Measurements from ENCODE around the gene CCNY. TPM values are rescaled to one million over a fixed set of nuclear protein-coding genes. Genes with fewer than 3 reads are reported as not detected.

CCNY gene
- total RNA-seq, 2 experiments from 2014 or later, result 42.2 to 48.8 TPM

DNA sequence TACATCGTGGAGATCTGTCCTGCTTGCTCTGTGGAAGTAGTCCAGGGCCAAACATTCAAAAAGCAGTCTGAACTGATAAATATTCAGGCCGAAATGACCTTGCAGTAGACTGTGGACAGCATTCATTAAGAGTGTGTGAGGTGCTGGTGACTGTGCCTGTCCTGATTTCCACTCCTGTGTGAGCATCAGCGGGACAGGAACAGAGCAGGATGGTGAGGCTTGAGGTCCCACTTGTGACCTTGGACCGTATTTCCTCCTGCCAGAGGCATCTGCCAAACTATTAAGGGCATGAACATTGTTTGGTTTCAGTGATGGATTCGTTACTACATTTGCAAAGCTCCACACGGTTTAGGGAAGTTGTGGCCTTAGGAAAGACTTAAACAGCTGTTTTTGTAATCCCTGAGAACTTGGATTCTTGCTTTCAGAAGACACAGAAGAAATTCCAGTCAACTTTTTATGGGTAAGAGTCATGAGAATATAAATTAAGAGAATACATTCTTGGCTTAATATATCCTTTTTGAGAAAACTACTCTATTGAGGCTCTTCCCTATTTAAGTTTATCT is 32.8 kb downstream of the CCNY start:
- ChIA-PET CTCF (interaction anchor here (0.8 to 1.7 kb wide), 2 partner anchors 10 to 11 kb away, joined by 3 to 6 read pairs; no protein-coding TSS in a partner anchor), POLR2A (no interaction called here)
- Mint-ChIP-seq H3K9me3 (no peaks in the 10 kb centered on the region), H3K27ac (no peak overlapping the region), H3K27me3 (no peaks in the 10 kb centered on the region), H3K4me3 (no peak overlapping the region), H3K4me1 (ENCODE audit: low read depth) (peaks cover 65% of the 10 kb centered on the region), H3K36me3 (ENCODE audit: low read depth) (peaks cover 3% of the 10 kb centered on the region)
- DNase-seq, result no peak
- no peak for ATAC-seq
- intact Hi-C loops (cut with micrococcal nuclease), result no loop called here
- TF ChIP-seq, protein P1, sequence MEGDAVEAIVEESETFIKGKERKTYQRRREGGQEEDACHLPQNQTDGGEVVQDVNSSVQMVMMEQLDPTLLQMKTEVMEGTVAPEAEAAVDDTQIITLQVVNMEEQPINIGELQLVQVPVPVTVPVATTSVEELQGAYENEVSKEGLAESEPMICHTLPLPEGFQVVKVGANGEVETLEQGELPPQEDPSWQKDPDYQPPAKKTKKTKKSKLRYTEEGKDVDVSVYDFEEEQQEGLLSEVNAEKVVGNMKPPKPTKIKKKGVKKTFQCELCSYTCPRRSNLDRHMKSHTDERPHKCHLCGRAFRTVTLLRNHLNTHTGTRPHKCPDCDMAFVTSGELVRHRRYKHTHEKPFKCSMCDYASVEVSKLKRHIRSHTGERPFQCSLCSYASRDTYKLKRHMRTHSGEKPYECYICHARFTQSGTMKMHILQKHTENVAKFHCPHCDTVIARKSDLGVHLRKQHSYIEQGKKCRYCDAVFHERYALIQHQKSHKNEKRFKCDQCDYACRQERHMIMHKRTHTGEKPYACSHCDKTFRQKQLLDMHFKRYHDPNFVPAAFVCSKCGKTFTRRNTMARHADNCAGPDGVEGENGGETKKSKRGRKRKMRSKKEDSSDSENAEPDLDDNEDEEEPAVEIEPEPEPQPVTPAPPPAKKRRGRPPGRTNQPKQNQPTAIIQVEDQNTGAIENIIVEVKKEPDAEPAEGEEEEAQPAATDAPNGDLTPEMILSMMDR (IDR thresholded peaks at IDR 0.05), result no peak

DNA sequence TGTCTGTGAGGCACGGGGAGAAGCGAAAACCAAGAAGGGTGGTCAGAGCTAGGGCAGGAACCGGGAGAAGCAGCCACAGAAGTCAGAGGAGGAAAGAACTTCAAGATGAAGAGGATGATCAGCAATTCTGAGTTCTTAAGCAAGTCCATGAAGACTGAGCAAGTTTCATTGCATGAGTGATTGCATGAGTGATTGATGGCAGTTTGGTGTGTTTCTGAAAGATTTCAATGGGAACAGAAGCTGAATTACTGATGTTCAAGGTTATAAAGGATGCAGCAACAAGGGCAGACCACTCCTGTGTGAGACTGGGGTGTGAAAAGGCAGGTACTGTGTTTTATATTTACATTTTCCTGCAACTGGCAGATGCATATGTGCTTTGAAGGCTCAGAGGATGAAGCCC is 35.4 kb downstream of the CCNY start:
- ATAC-seq, result no peak
- H3K4me3 Mint-ChIP-seq, result no peak overlapping the region
- H3K27ac Mint-ChIP-seq, result no peak overlapping the region
- no peaks in the 10 kb centered on the region for H3K9me3 Mint-ChIP-seq
- H3K4me1 Mint-ChIP-seq (ENCODE audit: low read depth), result peaks cover 68% of the 10 kb centered on the region
- H3K36me3 Mint-ChIP-seq (ENCODE audit: low read depth), result peaks cover 3% of the 10 kb centered on the region
- intact Hi-C loops (cut with micrococcal nuclease), result no loop called here
- ChIA-PET POLR2A (interaction anchor here (0.9 kb wide), 1 partner anchor 15 kb away, joined by 3 read pairs; no protein-coding TSS in a partner anchor), CTCF (interaction anchor here (0.8 kb wide), 1 partner anchor 15 kb away, joined by 3 read pairs; no protein-coding TSS in a partner anchor)
- TF ChIP-seq, protein P1 (IDR thresholded peaks at IDR 0.05), result no peak
- H3K27me3 Mint-ChIP-seq, result no peaks in the 10 kb centered on the region
- DNase-seq, result no peak

DNA sequence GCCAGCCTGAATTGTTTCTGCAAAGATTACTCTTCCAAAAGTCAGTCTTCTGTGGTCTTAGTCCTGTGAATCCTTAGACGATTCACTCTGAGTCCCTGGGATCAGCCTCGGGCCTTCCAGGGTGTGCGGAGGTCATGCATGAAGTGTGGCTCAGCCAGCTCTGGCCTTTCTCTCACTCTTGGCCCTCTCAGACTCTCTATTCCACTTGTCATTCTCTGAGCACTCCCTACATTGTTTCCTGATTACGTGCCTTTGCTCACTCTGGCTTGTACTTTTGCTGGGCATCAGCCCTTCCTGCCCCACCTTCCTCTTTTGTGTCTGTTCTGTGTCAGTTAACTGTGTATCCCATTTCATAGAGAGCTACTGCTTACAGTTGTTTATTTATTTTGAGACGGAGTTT is 36.0 kb downstream of the CCNY start:
- peaks cover 72% of the 10 kb centered on the region for H3K4me1 Mint-ChIP-seq (ENCODE audit: low read depth)
- CTCF ChIA-PET, result no interaction called here

DNA sequence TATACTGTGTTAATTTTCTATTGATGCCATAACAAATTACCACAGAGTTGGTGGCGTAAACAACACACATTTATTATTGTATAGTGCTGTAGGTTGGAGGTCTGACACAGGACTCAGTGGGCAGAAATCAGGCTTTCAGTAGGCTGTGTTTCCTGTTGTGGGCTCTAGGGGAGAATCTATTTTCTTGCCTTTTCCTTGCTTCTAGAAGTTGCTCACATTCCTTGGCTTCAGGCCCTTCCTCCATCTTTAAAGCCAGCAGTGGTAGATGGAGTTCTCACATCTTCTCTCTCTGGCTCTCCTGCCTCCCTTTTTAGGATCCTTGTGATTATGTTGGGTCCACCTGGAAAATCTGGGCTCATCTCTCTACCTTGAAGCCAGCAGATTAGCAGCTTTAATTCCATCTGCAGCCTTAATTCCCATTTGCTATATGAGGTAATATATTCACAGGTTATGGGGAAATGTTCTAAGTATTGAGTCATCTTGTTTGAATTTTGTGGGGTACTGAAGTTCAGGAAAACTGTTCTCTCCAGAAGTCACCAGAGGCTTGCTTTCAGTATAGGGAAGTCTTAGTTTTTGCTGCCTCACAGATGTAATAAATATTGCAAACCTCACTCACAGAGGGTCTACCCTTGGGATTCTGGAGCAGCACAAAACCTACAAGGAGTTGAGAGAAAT is 38.9 kb downstream of the CCNY start:
- ChIA-PET CTCF (no interaction called here), POLR2A (no interaction called here)
- Mint-ChIP-seq H3K4me1 (ENCODE audit: low read depth) (peaks cover 80% of the 10 kb centered on the region), H3K36me3 (ENCODE audit: low read depth) (peaks cover 3% of the 10 kb centered on the region), H3K27ac (no peak overlapping the region), H3K27me3 (no peaks in the 10 kb centered on the region), H3K4me3 (no peak overlapping the region), H3K9me3 (no peaks in the 10 kb centered on the region)
- intact Hi-C loops (cut with micrococcal nuclease), result loop anchor here (5.0 kb wide), 1 partner anchor 33 kb away; no protein-coding TSS in a partner anchor
- TF ChIP-seq, protein P1 (IDR thresholded peaks at IDR 0.05), result no peak
- ATAC-seq, result no peak
- no peak for DNase-seq

More for the DNA sequence above, 36.0 kb downstream of the CCNY start:
- POLR2A ChIA-PET, result interaction anchor here (0.9 to 1.0 kb wide), 2 partner anchors 16 to 41 kb away, joined by 3 read pairs; no protein-coding TSS in a partner anchor
- no peak overlapping the region for H3K4me3 Mint-ChIP-seq
- H3K9me3 Mint-ChIP-seq, result no peaks in the 10 kb centered on the region
- intact Hi-C loops (cut with micrococcal nuclease), result no loop called here
- H3K27me3 Mint-ChIP-seq, result no peaks in the 10 kb centered on the region
- TF ChIP-seq, protein P1 (IDR thresholded peaks at IDR 0.05), result no peak
- no peak for ATAC-seq
- H3K36me3 Mint-ChIP-seq (ENCODE audit: low read depth), result peaks cover 3% of the 10 kb centered on the region
- no peak overlapping the region for H3K27ac Mint-ChIP-seq
- DNase-seq, result no peak

All from activated CD8-positive, alpha-beta T cell treated with anti-CD3 and anti-CD28 coated beads for 36 hours (primary cell).